ENCODE measurements around the gene PTCRA. TPM values are rescaled to one million over a fixed set of nuclear protein-coding genes. Genes with fewer than 3 reads are reported as not detected.

PTCRA gene
- total RNA-seq, 1 experiment from 2014 or later, result not detected

Other genes with a start within 250 kb of the PTCRA start
- gene PRPH2, start 193.5 kb upstream of the PTCRA start, total RNA-seq (2014; rRNA removed), result not detected in 2 replicates
- gene TBCC, start 169.9 kb upstream of the PTCRA start, total RNA-seq (2014; rRNA removed), result 32.3 and 36.5 TPM in 2 replicates
- 3.3 and 3.5 TPM in 2 replicates for gene BICRAL, start 134.0 kb upstream of the PTCRA start, total RNA-seq (2014; rRNA removed)
- gene RPL7L1, start 36.4 kb upstream of the PTCRA start, total RNA-seq (2014; rRNA removed), result 87.6 and 99.5 TPM in 2 replicates
- gene CNPY3, start 13.4 kb downstream of the PTCRA start, total RNA-seq (2014; rRNA removed), result 37.5 and 42.2 TPM in 2 replicates
- gene GNMT, start 44.7 kb downstream of the PTCRA start, total RNA-seq (2014; rRNA removed), result 0.47 and 1.2 TPM in 2 replicates
- 35.9 and 40.8 TPM in 2 replicates for gene PEX6, start 63.1 kb downstream of the PTCRA start, total RNA-seq (2014; rRNA removed)
- 54.1 and 55.6 TPM in 2 replicates for gene PPP2R5D, start 68.5 kb downstream of the PTCRA start, total RNA-seq (2014; rRNA removed)
- gene MEA1, start 97.9 kb downstream of the PTCRA start, total RNA-seq (2014; rRNA removed), result 131 and 146 TPM in 2 replicates
- 68.9 and 76.0 TPM in 2 replicates for gene KLHDC3, start 98.2 kb downstream of the PTCRA start, total RNA-seq (2014; rRNA removed)
- gene RRP36, start 105.6 kb downstream of the PTCRA start, total RNA-seq (2014; rRNA removed), result 120 and 133 TPM in 2 replicates
- 17.5 and 18.6 TPM in 2 replicates for gene CUL7, start 137.8 kb downstream of the PTCRA start, total RNA-seq (2014; rRNA removed)
- 59.8 and 63.9 TPM in 2 replicates for gene MRPL2, start 143.4 kb downstream of the PTCRA start, total RNA-seq (2014; rRNA removed)
- 17.5 and 18.5 TPM in 2 replicates for gene KLC4, start 143.6 kb downstream of the PTCRA start, total RNA-seq (2014; rRNA removed)
- gene PTK7, start 160.3 kb downstream of the PTCRA start, total RNA-seq (2014; rRNA removed), result 48.1 and 69.1 TPM in 2 replicates

Measured in PC-3 (cell line).